Caki2 (cell line): Measurements from ENCODE around the gene CERS4. TPM values are rescaled to one million over a fixed set of nuclear protein-coding genes. Genes with fewer than 3 reads are reported as not detected.
"Not testable (repeated sequence)": the region's sequence is repeated elsewhere in the genome, so short reads cannot be mapped to it uniquely, and the experiment has no call there.

ENCODE experiments used
- DNase-seq: peaks from one replicate; pipeline ENCODE4 v3.0.0-alpha.2; 2015; ENCODE audit warnings: low read depth
- in situ Hi-C: cut with HindIII; loops from 2 replicates; pipeline ENCODE4 v1.10.0; 2016; ENCODE audit warnings: low sequenced_read_pairs, low pct_unique_long_range_greater_than_20kb, mixed read lengths
- total RNA-seq: library from RNA; depleted of rRNA; stranded (reverse); fragments of >200 nt; shearing (Covaris generic); gene quantifications from 2 replicates; pipeline ENCODE4 v1.2.3, GENCODE V29; 2014; ENCODE audit warnings: low replicate concordance

Gene CERS4
- total RNA-seq, 1 experiment from 2014 or later = 1.8 TPM

GRCh38 chr19:8208119-8208921 is 850 bp upstream of the CERS4 start:
- in situ Hi-C loops = no loop called here
- no peak for DNase-seq

GRCh38 chr19:8209462-8210378 is 550 bp downstream of the CERS4 start:
- DNase-seq = no peak
- in situ Hi-C loops = no loop called here

- in situ Hi-C loops = no loop called here
- no peak for DNase-seq
Measured at GRCh38 chr19:8210421-8211101, 1.4 kb downstream of the CERS4 start.

GRCh38 chr19:8212212-8212611 is 3.0 kb downstream of the CERS4 start:
- DNase-seq = no peak
- in situ Hi-C loops = no loop called here

- in situ Hi-C loops = no loop called here
Measured at GRCh38 chr19:8212916-8213315, 3.7 kb downstream of the CERS4 start.

GRCh38 chr19:8213827-8214672 is 4.9 kb downstream of the CERS4 start:
- in situ Hi-C loops = no loop called here
- DNase-seq = no peak

More at GRCh38 chr19:8212916-8213315, 3.7 kb downstream of the CERS4 start:
- DNase-seq = no peak

- DNase-seq = no peak
- in situ Hi-C loops = no loop called here
Measured at GRCh38 chr19:8214802-8215201, 5.6 kb downstream of the CERS4 start.

GRCh38 chr19:8215783-8216182 is 6.6 kb downstream of the CERS4 start:
- in situ Hi-C loops = no loop called here
- no peak for DNase-seq

- no peak for DNase-seq
- in situ Hi-C loops = no loop called here
Measured at GRCh38 chr19:8216357-8216756, 7.2 kb downstream of the CERS4 start.

- in situ Hi-C loops, DNase-seq: not testable (repeated sequence)
Measured at GRCh38 chr19:8218127-8218526, 9.0 kb downstream of the CERS4 start.

- in situ Hi-C loops = no loop called here
- no peak for DNase-seq
Measured at GRCh38 chr19:8220481-8220880, 11.3 kb downstream of the CERS4 start.

GRCh38 chr19:8221161-8221560 is 12.0 kb downstream of the CERS4 start:
- in situ Hi-C loops = no loop called here
- no peak for DNase-seq

- in situ Hi-C loops, DNase-seq: not testable (repeated sequence)
Measured at GRCh38 chr19:8223442-8223841, 14.3 kb downstream of the CERS4 start.

- in situ Hi-C loops = no loop called here
- DNase-seq = no peak
Measured at GRCh38 chr19:8224394-8225145, 15.4 kb downstream of the CERS4 start.

- in situ Hi-C loops = no loop called here
- no peak for DNase-seq
Measured at GRCh38 chr19:8231073-8231604, 22.0 kb downstream of the CERS4 start.

GRCh38 chr19:8233370-8233769 is 24.2 kb downstream of the CERS4 start:
- peak; percentile 37 for DNase-seq
- in situ Hi-C loops = no loop called here

- DNase-seq = no peak
Measured at GRCh38 chr19:8237026-8237425, 27.9 kb downstream of the CERS4 start.

More at GRCh38 chr19:8237026-8237425, 27.9 kb downstream of the CERS4 start:
- in situ Hi-C loops = no loop called here
